ENCODE data around the gene YWHAG.
"Not testable (repeated sequence)": the region's sequence is repeated elsewhere in the genome, so short reads cannot be mapped to it uniquely, and the experiment has no call there.

The YWHAG gene

DNA sequence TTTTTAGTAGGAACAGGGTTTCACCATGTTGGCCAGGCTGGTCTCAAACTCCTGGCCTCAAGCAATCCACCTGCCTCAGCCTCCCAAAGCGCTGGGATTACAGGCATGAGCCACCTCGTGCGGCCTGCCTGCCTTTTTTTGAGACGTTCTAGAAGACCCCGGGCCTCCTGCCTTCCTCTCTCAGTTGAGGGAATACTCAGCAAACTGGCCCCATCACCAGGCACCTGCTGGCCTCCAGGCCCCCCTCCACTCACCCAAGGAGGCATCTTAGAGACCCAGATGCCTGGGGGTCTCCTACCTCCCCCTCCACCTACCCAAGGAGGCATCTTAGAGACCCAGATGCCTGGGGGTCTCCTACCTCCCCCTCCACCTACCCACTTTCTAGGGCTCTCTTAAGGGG, 65.9 kb downstream of the YWHAG start:
- DNase-seq = not testable (repeated sequence)

- DNase-seq = no peak
Measured at GRCh38 chr7:76292213-76292573, 66.6 kb downstream of the YWHAG start.

- peak; percentile 81 for DNase-seq
Measured at GRCh38 chr7:76291351-76292212, 67.2 kb downstream of the YWHAG start.

- DNase-seq = not testable (repeated sequence)
Measured at GRCh38 chr7:76290847-76291350, 67.9 kb downstream of the YWHAG start.

GRCh38 chr7:76286842-76287403, 71.9 kb downstream of the YWHAG start:
- DNase-seq = no peak

GRCh38 chr7:76285604-76286374, 73.0 kb downstream of the YWHAG start:
- DNase-seq = no peak

DNA sequence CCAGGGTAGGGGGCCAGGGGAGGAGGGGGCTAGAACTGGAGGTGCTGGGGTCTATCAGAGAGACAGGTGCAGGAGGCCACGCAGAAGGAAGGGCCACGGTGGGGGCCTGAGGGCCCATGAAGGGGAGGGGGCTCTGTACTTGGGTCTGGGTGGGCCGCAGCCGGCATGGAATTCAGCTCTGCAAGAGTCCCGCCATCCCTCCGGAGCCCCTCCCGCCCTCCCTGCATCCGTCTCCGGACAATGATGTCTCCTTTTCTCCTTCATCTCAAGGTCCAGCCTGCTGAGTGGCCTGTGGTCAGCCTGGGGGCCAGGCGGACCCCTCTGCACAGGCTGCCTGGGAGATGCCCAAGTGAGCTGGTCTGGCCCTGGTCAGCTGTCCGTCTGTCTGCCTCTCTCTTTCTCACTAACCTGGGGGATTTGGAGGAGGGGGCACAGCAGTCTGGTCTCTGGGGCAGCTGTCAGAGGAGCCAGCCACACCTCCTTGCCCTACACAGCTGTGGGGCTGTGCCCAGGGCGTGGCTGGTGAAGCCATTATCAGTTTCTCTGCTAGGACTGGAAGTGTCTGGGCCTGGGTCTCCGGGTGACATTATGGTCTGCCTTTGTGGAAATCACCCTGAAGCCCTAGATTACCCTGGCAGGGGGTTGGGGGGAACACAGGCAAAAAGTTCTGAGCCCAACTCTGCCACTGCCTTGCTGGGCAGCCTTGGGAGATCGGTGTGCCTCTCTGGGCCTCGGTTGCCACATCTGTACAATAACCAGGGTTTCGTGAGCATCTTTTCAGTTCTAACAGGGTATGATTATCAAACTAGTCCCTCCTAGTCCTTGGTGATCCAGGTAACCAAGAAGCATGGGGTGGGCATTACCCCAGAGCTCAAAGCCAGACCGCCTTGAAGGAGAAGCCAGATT, 75.3 kb downstream of the YWHAG start:
- no peak for DNase-seq

DNA sequence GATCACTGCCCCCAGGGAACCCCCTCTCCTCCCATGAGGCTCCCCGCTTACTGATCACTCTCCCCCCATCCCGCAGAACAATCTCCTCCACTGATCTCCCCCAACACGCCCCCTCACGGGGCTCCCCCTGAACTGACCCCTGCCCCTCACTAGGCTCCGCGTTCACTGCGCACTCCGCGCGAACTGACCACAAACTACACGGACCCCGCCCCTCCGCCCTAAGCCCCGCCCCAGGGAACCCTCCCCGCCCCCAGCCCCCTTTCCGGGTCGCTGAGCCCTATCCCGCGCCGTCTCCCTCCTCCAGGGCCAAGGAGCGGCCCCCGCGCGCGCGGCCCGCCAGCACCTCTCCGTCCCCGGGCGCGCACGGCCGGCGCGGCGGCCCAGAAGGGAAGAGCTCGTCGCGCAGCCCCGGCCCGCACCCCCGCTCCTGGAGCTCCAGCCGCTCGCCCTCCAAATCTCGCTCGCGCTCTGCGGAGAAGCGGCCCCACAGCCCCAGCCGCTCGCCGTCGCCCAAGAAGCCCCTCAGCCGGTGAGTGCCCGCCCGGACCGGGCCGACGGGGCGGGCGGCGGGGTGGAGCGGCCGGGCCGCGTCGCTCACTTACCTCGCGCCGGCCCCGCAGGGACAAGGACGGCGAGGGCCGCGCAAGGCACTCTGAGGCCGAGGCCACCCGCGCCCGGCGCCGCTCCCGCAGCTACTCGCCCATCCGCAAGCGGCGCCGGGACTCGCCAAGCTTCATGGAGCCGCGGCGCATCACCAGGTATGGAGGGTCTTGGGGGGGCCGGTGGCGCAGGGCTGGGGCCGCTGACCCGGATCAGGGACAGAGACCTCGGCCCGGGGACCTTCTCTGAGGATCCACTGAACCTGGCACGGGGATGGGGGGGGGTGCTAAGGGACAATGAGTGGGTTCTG, 76.2 kb downstream of the YWHAG start:
- no peak for DNase-seq

GRCh38 chr7:76281706-76282343, 77.0 kb downstream of the YWHAG start:
- no peak for DNase-seq

DNA sequence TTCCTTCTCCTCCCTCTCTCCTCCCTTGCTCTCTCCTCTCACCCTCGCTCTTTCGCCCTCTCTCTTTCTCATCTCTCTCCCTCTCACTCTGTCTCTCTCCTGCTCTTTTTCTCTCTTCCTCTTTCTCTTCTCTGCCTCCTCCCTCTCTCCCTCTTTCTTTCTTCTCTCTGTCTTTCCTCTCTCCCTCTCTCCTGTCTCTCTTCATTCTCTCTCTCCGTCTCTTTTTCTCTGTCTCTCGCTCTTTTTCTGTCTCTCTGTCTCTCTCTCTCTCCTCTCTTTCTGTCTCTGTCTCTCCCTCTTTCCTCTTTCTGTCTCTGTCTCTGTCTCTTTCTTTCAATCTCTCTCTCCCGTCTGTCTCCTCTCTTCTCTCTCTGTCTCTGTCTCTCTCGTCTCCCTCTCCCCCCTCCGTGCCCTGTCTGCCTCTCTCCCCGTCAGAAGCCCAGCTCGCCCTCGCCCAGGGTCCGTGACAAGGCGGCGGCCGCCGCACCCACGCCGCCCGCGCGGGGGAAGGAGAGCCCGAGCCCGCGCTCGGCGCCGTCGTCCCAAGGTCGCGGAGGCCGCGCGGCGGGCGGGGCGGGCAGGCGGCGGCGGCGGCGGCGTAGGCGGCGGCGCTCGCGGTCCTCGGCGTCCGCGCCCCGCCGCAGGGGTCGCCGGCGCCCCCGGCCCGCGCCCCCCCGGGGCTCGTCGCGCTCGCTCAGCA, 77.6 kb downstream of the YWHAG start:
- DNase-seq = no peak

GRCh38 chr7:76280408-76280807, 78.4 kb downstream of the YWHAG start:
- peak; percentile 31 for DNase-seq

DNA sequence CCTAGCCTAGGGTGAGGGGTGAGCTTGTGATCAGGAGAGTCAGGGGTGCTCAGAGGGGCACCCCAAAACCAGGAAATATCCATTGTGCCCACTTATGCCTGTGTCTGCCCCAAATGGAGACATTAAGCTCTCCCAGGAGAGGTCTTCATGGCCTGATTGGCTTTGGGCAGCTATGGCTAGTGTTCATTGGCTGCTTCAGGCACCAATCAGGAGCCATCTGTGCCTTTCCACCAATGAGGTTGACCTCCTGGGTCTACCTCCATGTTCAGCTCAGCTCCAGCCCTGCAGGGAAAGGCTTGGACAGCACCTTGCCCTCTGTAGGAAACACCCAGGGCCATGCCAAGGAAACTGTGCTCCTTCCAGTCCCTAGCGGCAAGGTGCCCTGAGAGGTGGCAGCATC, 80.3 kb downstream of the YWHAG start:
- no peak for DNase-seq

All from NCI-H2227 treated with DMSO at 0.1 percent for 48 hours (cell line).